GM23248 (cell line): ENCODE data around the gene DLG2. TPM values are rescaled to one million over a fixed set of nuclear protein-coding genes. Genes with fewer than 3 reads are reported as not detected.
A peak's percentile ranks its signal among the peaks of the same experiment; 100 is the strongest.

ENCODE experiments used
- DNase-seq: peaks from one replicate; pipeline ENCODE4 v3.0.0-alpha.2; 2015
- H2AFZ ChIP-seq: fragments of 200-600 bp; sonication (generic); 2 replicates; pipeline ENCODE4 v1.6.1; 2016; ENCODE audit warnings: antibody characterized with exemption
- H3F3A ChIP-seq: fragments of 200-600 bp; sonication (generic); 2 replicates; pipeline ENCODE4 v1.6.1; 2016; ENCODE audit warnings: mild to moderate bottlenecking, antibody characterized with exemption, mixed run types; ENCODE audit not compliant: insufficient read depth
- H3K27ac ChIP-seq: fragments of 200-600 bp; sonication (generic); 2 replicates; pipeline ENCODE4 v1.5.1; 2016; ENCODE audit warnings: mild to moderate bottlenecking
- H3K27me3 ChIP-seq: fragments of 200-600 bp; sonication (generic); replicated peaks from 2 replicates; pipeline ENCODE4 v1.6.1; 2016; ENCODE audit warnings: mild to moderate bottlenecking; ENCODE audit not compliant: insufficient read depth
- H3K36me3 ChIP-seq: fragments of 200-600 bp; sonication (generic); 2 replicates; pipeline ENCODE4 v1.6.1; 2016; ENCODE audit warnings: low read depth, mild to moderate bottlenecking
- H3K4me1 ChIP-seq: fragments of 200-600 bp; sonication (generic); 2 replicates; pipeline ENCODE4 v1.6.1; 2016; ENCODE audit warnings: mild to moderate bottlenecking; ENCODE audit not compliant: insufficient read depth
- H3K4me2 ChIP-seq: fragments of 200-600 bp; sonication (generic); one replicate; pipeline ENCODE4 v1.6.1; 2016; ENCODE audit warnings: mild to moderate bottlenecking; ENCODE audit not compliant: unreplicated experiment
- H3K4me3 ChIP-seq: fragments of 200-600 bp; sonication (generic); 2 replicates; pipeline ENCODE4 v1.5.1; 2016; ENCODE audit warnings: mild to moderate bottlenecking
- H3K79me2 ChIP-seq: fragments of 200-600 bp; sonication (generic); 2 replicates; pipeline ENCODE4 v1.6.1; 2016; ENCODE audit warnings: mild to moderate bottlenecking; ENCODE audit not compliant: insufficient read depth
- H3K9ac ChIP-seq: fragments of 200-600 bp; sonication (generic); 2 replicates; pipeline ENCODE4 v1.6.1; 2016; ENCODE audit warnings: mild to moderate bottlenecking
- H3K9me2 ChIP-seq: fragments of 200-600 bp; sonication (generic); 2 replicates; pipeline ENCODE4 v1.6.1; 2016; ENCODE audit warnings: mixed run types, mild to moderate bottlenecking, moderate library complexity; ENCODE audit not compliant: insufficient read depth
- H3K9me3 ChIP-seq: fragments of 200-600 bp; sonication (generic); one replicate; pipeline ENCODE4 v1.6.1; 2017; ENCODE audit warnings: low read depth
- H4K20me1 ChIP-seq: fragments of 200-600 bp; sonication (generic); 2 replicates; pipeline ENCODE4 v1.6.0; 2016; ENCODE audit not compliant: insufficient read depth
- EZH2 ChIP-seq: fragments of 200-600 bp; sonication (generic); IDR thresholded peaks from 2 replicates; pipeline ENCODE4 v1.6.1; 2018; ENCODE audit warnings: antibody characterized with exemption, mild to moderate bottlenecking; ENCODE audit not compliant: insufficient read depth, poor library complexity, severe bottlenecking
- EZH2phosphoT487 ChIP-seq: fragments of 200-600 bp; sonication (generic); IDR thresholded peaks from 2 replicates; pipeline ENCODE4 v1.6.1; 2018; ENCODE audit warnings: antibody characterized with exemption, moderate library complexity, mild to moderate bottlenecking, low read depth; ENCODE audit not compliant: insufficient read depth
- WGBS, 2 experiments: methylation state at CpG; one replicate each; pipeline ENCODE4 v1.1.6; 2015 to 2017; ENCODE audit warnings: low lambda C conversion rate in 2 of 2, low coverage in 1 of 2; ENCODE audit errors: missing lambda C conversion rate in 2 of 2; 5-methylcytosine and 5-hydroxymethylcytosine counted together
- in situ Hi-C: fragments of 300-500 bp; cut with MboI; formaldehyde crosslinking; loops from 2 replicates; pipeline ENCODE4 v1.15.0; 2020
- polyA plus RNA-seq: library from polyadenylated mRNA; unstranded; fragments of >200 nt; fragmentation: Nextera tagmentation; extraction: Ambion mirVana; gene quantifications from 2 replicates; pipeline ENCODE4 v1.2.1, GENCODE V29; 2016
- total RNA-seq: library from RNA; depleted of rRNA; stranded (reverse); fragments of >200 nt; shearing (Covaris generic); gene quantifications from 2 replicates; pipeline ENCODE4 v1.2.3, GENCODE V29; 2014

Gene DLG2
- total and polyA plus RNA-seq, 2 experiments from 2014 or later = 1.1 to 1.7 TPM

GRCh38 chr11:83641511-83641910 is 1985.6 kb downstream of the DLG2 start:
- no peak overlapping the region for H3K4me3 ChIP-seq
- no peaks in the 10 kb centered on the region for H4K20me1 ChIP-seq
- peak; percentile 90 for DNase-seq
- no peaks in the 10 kb centered on the region for H3K36me3 ChIP-seq
- peak overlapping the region; percentile 8; the same call in 1 of the 2 replicates for H3K9ac ChIP-seq
- no peak for TF ChIP-seq EZH2phosphoT487
- no peak for TF ChIP-seq EZH2
- no peaks in the 10 kb centered on the region for H3K9me3 ChIP-seq
- H2AFZ ChIP-seq = peak overlapping the region; percentile 30
- H3K79me2 ChIP-seq = no peaks in the 10 kb centered on the region
- no peaks in the 10 kb centered on the region for H3K27me3 ChIP-seq
- peaks cover 6% of the 10 kb centered on the region for H3K4me1 ChIP-seq
- H3K27ac ChIP-seq = peak overlapping the region; percentile 39
- H3F3A ChIP-seq = no peaks in the 10 kb centered on the region
- H3K9me2 ChIP-seq = no peaks in the 10 kb centered on the region
- 9 to 10% methylated on average over 7 of the region's 7 CpGs for WGBS, 2 experiments
- H3K4me2 ChIP-seq = peak overlapping the region; percentile 25
- in situ Hi-C loops = no loop called here

GRCh38 chr11:83639995-83640758 is 1987.0 kb downstream of the DLG2 start:
- Histone ChIP-seq H3K4me1 (peaks cover 6% of the 10 kb centered on the region), H3K4me3 (no peak overlapping the region), H3K27ac (no peak overlapping the region), H3K36me3 (no peaks in the 10 kb centered on the region), H3K27me3 (no peaks in the 10 kb centered on the region), H3F3A (no peaks in the 10 kb centered on the region), H3K9ac (no peak overlapping the region), H3K79me2 (no peaks in the 10 kb centered on the region), H2AFZ (0 out of 2 replicates have a peak overlapping the region, but pooled peaks have one; percentile 12), H4K20me1 (no peaks in the 10 kb centered on the region), H3K9me3 (no peaks in the 10 kb centered on the region), H3K9me2 (no peaks in the 10 kb centered on the region), H3K4me2 (no peak overlapping the region)
- WGBS, 2 experiments = 48 to 56% methylated on average over 5 of the region's 5 CpGs
- DNase-seq = no peak
- TF ChIP-seq EZH2phosphoT487 (no peak), EZH2 (no peak)
- in situ Hi-C loops = no loop called here

- H3K4me2 ChIP-seq = no peak overlapping the region
- DNase-seq = no peak
- no peaks in the 10 kb centered on the region for H3K9me3 ChIP-seq
- H3K27ac ChIP-seq = no peak overlapping the region
- no peaks in the 10 kb centered on the region for H3F3A ChIP-seq
- H3K9me2 ChIP-seq = no peaks in the 10 kb centered on the region
- WGBS, 2 experiments = 93 to 94% methylated on average over 3 of the region's 3 CpGs
- H4K20me1 ChIP-seq = no peaks in the 10 kb centered on the region
- no peak overlapping the region for H3K9ac ChIP-seq
- H3K36me3 ChIP-seq = no peaks in the 10 kb centered on the region
- no peak overlapping the region for H3K4me3 ChIP-seq
- in situ Hi-C loops = no loop called here
- H3K27me3 ChIP-seq = no peaks in the 10 kb centered on the region
- no peaks in the 10 kb centered on the region for H3K4me1 ChIP-seq
- no peaks in the 10 kb centered on the region for H3K79me2 ChIP-seq
- TF ChIP-seq EZH2phosphoT487 (no peak), EZH2 (no peak)
- no peak overlapping the region for H2AFZ ChIP-seq
Observed at GRCh38 chr11:83635166-83635565, 1992.0 kb downstream of the DLG2 start.

GRCh38 chr11:83630211-83630610 is 1996.9 kb downstream of the DLG2 start:
- Histone ChIP-seq H3K4me2 (no peak overlapping the region), H3K36me3 (no peaks in the 10 kb centered on the region), H3K27ac (no peak overlapping the region), H3K9ac (no peak overlapping the region), H3K9me2 (no peaks in the 10 kb centered on the region), H3K27me3 (no peaks in the 10 kb centered on the region), H3K4me1 (no peaks in the 10 kb centered on the region), H4K20me1 (no peaks in the 10 kb centered on the region), H3K4me3 (no peak overlapping the region), H3K79me2 (no peaks in the 10 kb centered on the region), H3F3A (no peaks in the 10 kb centered on the region), H2AFZ (no peak overlapping the region), H3K9me3 (no peaks in the 10 kb centered on the region)
- WGBS, 2 experiments = 100% methylated on average over 1 of the region's 1 CpG
- in situ Hi-C loops = no loop called here
- DNase-seq = no peak
- TF ChIP-seq EZH2 (no peak), EZH2phosphoT487 (no peak)
